NCI-H2196 (cell line): ENCODE results near the gene ORAI1.
"Not testable (repeated sequence)": the region's sequence is repeated elsewhere in the genome, so short reads cannot be mapped to it uniquely, and the experiment has no call there.

Experiments
- DNase-seq: peaks from one replicate; lab custom pipeline; 2025; ENCODE audit not compliant: unreplicated experiment; lab: John Stamatoyannopoulos, UW

Gene ORAI1

GRCh38 chr12:121648458-121649028 lies 22.2 kb downstream of the ORAI1 start:
- no peak for DNase-seq

GRCh38 chr12:121649322-121649721 lies 23.0 kb downstream of the ORAI1 start:
- no peak for DNase-seq

DNA sequence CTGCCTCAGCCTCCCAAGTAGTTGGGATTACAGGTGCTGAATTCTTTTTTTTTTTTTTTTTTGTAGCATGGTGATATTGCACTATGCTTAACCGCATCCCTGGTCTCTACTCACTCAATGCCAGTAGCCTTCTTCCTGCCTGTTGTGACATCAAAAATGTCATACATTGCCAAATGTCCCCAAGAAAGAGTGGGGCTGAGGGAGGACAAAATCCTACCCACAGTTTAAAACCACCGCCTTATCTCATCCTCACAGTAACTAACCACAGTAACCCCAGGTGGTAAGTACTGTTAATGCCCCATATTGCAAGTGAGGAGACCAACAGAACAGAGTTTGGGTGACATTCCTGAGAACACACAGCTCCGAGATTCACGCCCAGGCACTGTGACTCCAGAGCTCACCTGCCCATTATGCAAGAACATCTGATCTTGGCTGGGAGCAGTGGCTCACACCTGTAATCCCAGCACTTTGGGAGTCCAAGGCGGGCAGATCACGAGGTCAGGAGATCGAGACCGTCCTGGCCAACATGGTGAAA lies 23.6 kb downstream of the ORAI1 start:
- DNase-seq, result no peak

DNA sequence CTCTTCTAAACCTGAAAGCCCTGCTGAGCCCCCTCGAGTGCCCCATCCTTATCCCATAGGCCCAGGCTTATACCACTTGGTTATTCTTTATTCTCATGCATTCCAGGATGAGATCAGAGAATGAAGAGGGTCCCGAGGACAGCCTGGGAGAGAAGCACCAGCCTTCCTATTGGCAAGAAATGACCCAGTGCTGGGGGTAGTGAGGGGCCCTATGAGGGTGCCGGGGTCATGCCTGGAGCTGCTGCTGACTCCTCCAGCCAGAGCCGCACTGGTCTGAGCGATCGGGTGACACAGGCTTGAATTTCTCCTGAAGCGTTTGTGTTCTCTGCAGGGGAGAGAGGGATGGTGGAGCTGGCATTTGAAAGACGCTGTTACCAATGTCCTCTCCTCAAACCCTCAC lies 25.0 kb downstream of the ORAI1 start:
- DNase-seq, result no peak

GRCh38 chr12:121652767-121653497 lies 26.6 kb downstream of the ORAI1 start:
- DNase-seq, result no peak

DNA sequence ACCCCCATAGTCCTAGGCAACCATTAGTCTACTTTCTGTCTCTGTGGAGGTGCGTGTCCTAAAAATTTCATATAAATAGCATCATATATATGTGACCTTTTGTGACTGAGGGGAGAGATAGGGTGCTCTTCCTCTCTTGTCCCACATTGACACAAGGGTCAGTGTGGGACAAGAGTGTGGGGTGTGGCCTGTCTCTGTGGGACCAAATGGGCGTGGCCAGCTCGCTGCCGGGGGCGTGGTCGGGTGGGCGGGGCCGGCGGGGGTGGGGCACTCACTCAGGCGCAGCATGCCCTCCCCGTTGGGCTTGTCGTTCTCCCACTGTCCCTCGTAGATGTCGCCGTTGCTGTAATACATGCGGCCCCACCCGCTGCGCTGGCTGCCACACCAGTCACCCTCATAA lies 27.7 kb downstream of the ORAI1 start:
- DNase-seq, result no peak

DNA sequence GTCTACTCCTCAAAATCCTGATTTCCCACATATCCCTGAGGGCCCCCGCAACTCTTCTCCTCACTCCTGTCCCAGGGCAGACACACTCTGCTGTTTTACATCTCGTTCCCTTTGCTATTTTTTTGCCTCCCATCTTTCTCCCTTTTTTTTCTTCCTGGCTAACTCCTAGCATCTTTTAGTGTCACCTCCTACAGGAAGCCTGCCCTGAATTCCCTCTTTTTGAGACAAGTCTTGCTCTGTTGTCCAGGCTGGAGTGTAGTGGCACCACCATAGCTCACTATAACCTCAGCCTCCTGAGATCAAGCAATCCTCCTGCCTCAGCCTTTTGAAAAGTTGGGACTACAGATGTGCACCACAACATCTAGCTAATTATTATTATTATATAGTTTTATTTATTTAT lies 29.8 kb downstream of the ORAI1 start:
- no peak for DNase-seq

DNA sequence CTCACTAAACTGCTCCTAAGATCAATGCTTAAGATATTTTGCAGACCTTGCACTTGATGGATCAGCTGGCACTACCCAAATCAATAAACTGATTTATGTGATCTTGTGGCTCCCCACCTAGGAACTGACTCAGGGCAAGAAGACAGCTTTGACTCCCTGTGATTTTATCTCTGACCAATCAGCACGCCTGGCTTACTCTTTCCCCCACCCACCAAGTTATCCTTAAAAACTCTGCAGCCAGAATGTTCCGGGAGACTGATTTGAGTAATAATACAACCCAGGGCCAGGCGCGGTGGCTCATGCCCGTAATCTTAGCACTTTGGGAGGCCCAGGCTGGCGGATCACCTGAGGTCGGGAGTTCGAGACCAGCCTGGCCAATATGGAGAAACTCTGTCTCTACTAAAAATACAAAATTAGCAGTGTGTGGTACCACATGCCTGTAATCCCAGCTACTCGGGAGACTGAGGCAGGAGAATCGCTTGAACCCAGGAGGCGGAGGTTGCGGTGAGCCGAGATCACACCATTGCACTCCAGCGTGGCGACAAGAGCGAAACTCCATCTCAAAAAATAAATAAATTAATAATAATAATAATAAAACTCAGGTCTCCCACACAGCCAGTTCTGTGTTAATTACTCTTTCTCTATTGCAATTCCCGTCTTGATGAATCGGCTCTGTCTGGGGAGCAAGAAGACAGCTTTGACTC lies 31.1 kb downstream of the ORAI1 start:
- DNase-seq, result no peak

DNA sequence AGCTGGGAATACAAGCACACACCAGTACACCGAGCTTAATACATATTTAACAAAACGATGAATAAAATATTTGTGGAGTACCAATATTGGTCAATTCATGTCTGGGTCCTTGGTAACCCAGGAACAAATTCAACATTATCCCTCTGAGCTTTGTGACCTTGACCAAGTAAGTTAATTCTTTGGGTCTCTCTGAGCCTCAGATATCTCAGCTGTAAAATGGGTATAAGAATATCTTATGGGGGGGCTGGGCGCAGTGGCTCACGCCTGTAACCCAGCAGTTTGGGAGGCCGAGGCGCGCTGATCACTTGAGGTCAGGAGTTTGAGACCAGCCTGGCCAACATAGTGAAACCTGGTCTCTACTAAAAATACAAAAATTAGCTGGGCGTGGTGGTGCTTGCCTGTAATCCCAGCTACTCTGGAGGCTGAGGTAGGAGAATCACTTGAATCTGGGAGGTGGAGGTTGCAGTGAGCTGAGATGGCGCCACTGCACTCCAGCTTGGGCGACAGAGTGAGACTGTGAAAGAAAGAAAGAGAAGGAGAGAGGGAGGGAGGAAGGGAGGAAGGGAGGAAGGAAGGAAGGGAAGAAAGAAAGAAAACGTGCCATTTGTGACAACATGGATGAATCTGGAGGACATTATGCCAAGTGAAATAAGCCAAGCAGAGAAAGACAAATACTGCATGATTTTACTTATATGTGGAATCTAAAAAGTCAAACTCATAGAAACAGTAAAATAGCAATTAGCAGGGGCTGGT lies 35.2 kb downstream of the ORAI1 start:
- DNase-seq, result not testable (repeated sequence)

DNA sequence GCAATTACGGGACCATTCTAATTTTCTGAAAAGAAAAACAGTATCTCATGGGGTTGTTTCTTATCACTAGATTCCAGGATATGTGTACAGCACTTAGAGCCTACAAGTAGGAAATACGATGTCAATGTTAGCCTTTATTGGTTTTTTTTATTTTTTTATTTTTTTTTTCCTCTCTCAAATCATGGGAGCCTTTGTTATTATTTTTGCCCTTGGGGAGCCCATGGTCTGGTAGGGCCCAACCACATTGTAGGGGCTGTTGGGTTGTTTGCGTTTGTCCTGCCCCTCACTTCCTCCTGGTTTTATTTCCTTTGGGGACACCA lies 37.2 kb downstream of the ORAI1 start:
- no peak for DNase-seq

DNA sequence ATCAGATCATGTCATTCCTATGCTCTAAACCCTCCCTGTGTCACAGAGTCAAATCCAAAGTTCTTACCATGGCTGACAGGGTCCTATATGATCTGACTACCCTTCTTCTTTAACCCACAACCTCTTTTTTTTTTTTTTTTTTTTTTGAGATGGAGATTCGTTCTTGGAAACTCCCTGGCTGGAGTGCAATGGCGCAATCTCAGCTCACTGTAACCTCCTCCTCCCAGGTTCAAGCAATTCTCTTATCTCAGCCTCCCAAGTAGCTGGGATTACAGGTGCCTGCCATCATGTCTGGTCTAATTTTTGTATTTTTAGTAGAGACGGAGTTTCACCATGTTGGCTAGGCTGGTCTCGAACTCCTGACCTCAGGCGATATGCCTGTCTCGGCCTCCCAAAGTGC lies 40.5 kb downstream of the ORAI1 start:
- DNase-seq, result not testable (repeated sequence)

- DNase-seq, result peak; percentile 11
These were observed 42.6 kb downstream of the ORAI1 start for GRCh38 chr12:121668750-121669520.

GRCh38 chr12:121669521-121669900 lies 43.2 kb downstream of the ORAI1 start, which contains the start of gene MORN3:
Gene MORN3, minus strand, starts transcription at chr12:121669654. Its CDS starts 171 bp downstream, at chr12:121669483.
- DNase-seq, result no peak

GRCh38 chr12:121673013-121673511 lies 46.7 kb downstream of the ORAI1 start:
- DNase-seq, result peak; percentile 75

GRCh38 chr12:121676190-121676589 lies 49.9 kb downstream of the ORAI1 start:
- DNase-seq, result no peak

- no peak for DNase-seq
These were observed 52.0 kb downstream of the ORAI1 start for GRCh38 chr12:121678305-121678704.

- no peak for DNase-seq
These were observed 52.5 kb downstream of the ORAI1 start for GRCh38 chr12:121678716-121679300.

DNA sequence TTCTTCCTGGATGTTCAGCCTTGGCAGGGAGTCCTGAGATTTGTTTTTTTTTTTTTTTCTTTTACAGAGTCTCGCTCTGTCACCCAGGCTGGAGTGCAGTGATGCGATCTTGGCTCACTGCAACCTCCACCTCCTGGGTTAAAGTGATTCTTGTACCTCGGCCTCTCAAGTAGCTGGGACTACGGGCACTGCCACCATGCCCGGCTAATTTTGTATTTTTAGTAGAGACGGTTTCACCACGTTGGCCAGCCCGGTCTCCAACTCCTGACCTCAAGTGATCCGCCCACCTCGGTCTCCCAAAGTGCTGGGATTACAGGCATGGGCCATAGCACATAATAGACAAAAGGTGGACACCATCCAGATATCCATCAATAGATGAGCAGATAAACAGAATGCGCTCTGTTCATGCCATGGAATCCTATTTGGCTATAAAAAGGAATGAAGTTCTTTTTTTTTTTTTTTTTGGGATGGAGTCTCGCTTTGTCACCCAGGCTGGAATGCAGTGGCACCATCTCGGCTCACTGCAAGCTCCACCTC lies 53.4 kb downstream of the ORAI1 start:
- not testable (repeated sequence) for DNase-seq

- DNase-seq, result no peak
These were observed 62.6 kb downstream of the ORAI1 start for GRCh38 chr12:121688966-121689365.

DNA sequence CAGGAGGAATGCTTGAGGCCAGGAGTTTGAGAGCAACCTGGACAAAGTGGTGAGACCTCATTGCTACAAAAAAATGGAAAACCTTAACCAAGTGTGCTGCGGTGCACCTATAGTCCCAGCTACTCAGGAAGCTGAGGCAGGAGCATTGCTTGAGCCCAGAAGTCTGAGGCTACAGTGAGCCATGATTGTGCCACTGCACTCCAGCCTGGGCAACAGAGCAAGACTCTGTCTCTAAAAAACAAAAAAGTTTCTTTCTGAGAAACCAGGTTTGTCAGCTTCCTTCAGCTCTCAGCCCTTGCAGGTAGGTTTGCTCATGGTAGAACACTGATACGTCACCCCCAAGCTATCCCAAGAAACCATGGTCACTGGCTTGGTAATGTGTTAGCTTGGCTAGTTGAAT lies 63.1 kb downstream of the ORAI1 start:
- DNase-seq, result no peak
